Upper lobe of left lung (tissue), 6 donors: ENCODE measurements around the gene ATP6V0A1. TPM values are rescaled to one million over a fixed set of nuclear protein-coding genes. Genes with fewer than 3 reads are reported as not detected.

Experiments
- ATAC-seq, 2 donors: fragments of 200-7000 bp; cut with Tn5 transposase; one replicate each; pipeline ENCODE4 v1.9.1; 2022; ENCODE audit warnings: mild to moderate bottlenecking in 2 of 2, moderate library complexity in 2 of 2; ENCODE audit not compliant: low FRiP score in 2 of 2
- DNase-seq, 2 donors: peaks; one replicate each; pipeline ENCODE4 v3.0.0-alpha.2; 2019 to 2020
- H3K27ac ChIP-seq, 4 donors: fragments of 200-600 bp; sonication (generic); one replicate each; pipeline ENCODE4 v1.5.1; 2016 to 2019
- H3K27me3 ChIP-seq, 4 donors: fragments of 200-600 bp; sonication (generic); one replicate each; pipeline ENCODE4 v1.5.1; 2017 to 2019
- H3K36me3 ChIP-seq, 4 donors: fragments of 200-600 bp; sonication (generic); one replicate each; pipeline ENCODE4 v1.5.1; 2016 to 2019
- H3K4me1 ChIP-seq, 4 donors: fragments of 200-600 bp; sonication (generic); one replicate each; pipeline ENCODE4 v1.5.1; 2018 to 2019
- H3K4me3 ChIP-seq, 4 donors: fragments of 200-600 bp; sonication (generic); one replicate each; pipeline ENCODE4 v1.5.1; 2017 to 2019; ENCODE audit warnings: mild to moderate bottlenecking in 2 of 4, moderate library complexity in 1 of 4
- H3K9me3 ChIP-seq, 4 donors: fragments of 200-600 bp; sonication (generic); one replicate each; pipeline ENCODE4 v1.5.1; 2018 to 2019
- CTCF ChIP-seq, 6 experiments: fragments of 450-650 bp in 4 of 6; fragments of 200-600 bp in 2 of 6; sonication (generic) in 2 of 6; IDR thresholded peaks; one replicate each; pipeline ENCODE4 v1.5.1; 2016 to 2019; ENCODE audit warnings: antibody characterized with exemption in 6 of 6
- EP300 ChIP-seq, 4 donors: sonication (generic); formaldehyde crosslinking; IDR thresholded peaks; one replicate each; pipeline ENCODE4 v1.5.1; 2017; ENCODE audit warnings: antibody characterized with exemption in 4 of 4, control low read depth in 2 of 4
- POLR2A ChIP-seq, 4 donors: fragments of 450-650 bp; IDR thresholded peaks; one replicate each; pipeline ENCODE4 v1.5.1; 2016 to 2017; ENCODE audit warnings: antibody characterized with exemption in 4 of 4, mild to moderate bottlenecking in 2 of 4
- POLR2AphosphoS5 ChIP-seq, 2 donors: sonication (generic); formaldehyde crosslinking; IDR thresholded peaks; one replicate each; pipeline ENCODE4 v1.5.1; 2017; ENCODE audit warnings: antibody characterized with exemption in 2 of 2
- WGBS, 2 donors: methylation state at CpG; one replicate each; pipeline ENCODE4 v1.1.5; 2017 to 2018; 5-methylcytosine and 5-hydroxymethylcytosine counted together
- small RNA-seq, 4 donors: library from RNA; depleted of rRNA; stranded (forward); fragments of <200 nt; gene quantifications; one replicate each; pipeline ENCODE3, GENCODE V24; 2016
- total RNA-seq, 6 donors: library from RNA; depleted of rRNA in 4 of 6; stranded (reverse); fragments of >200 nt in 4 of 6; gene quantifications; one replicate each; pipeline versions ENCODE4 v1.1.0 to v1.2.1, GENCODE V29; 2016 to 2021
- donor health status: DM: no; HTN: no; CAD: no; lungs with moderate emphysema.
- donor health status: DM: no; HTN: yes; CAD: no; lungs with severe emphysema.

Gene ATP6V0A1
- total RNA-seq, 6 donors from 2014 or later: 68.3 to 212 (median 118) TPM

- no peak overlapping the region for H3K4me3 ChIP-seq
Observed at GRCh38 chr17:42571435-42572225, 113.0 kb downstream of the ATP6V0A1 start.

More at GRCh38 chr17:42571435-42572225, 113.0 kb downstream of the ATP6V0A1 start:
- DNase-seq: peak in 1 of 2 donors; percentile 88
- no peak for ATAC-seq
- 63 to 70% methylated on average over 12 of the region's 12 CpGs for WGBS, 2 donors
- H3K4me1 ChIP-seq: peaks cover 23 to 38% (median 31%) of the 10 kb centered on the region in 4 donors
- TF ChIP-seq POLR2AphosphoS5 (IDR thresholded peaks at IDR 0.05) (no peak), EP300 (IDR thresholded peaks at IDR 0.05) (no peak), POLR2A (IDR thresholded peaks at IDR 0.05) (no peak), CTCF (IDR thresholded peaks at IDR 0.05) (no peak)
- H3K36me3 ChIP-seq: peaks cover 44 to 72% (median 66%) of the 10 kb centered on the region in 4 donors
- H3K27me3 ChIP-seq: no peaks in the 10 kb centered on the region
- H3K27ac ChIP-seq: peak overlapping the region in 3 of 4 donors; percentile 1 to 32 (median 12)
- H3K9me3 ChIP-seq: no peaks in the 10 kb centered on the region

Small RNA genes lying within 50 kb of the gene (small RNA-seq; reads per million reads assigned to genes)
- gene MIR548AT (0 to 0.13 (median 0) reads per million in 4 donors), gene RNU7-97P (0 reads per million in 4 donors)

Other genes with a start within 250 kb of the ATP6V0A1 start
- gene STAT5B, start 182.5 kb upstream of the ATP6V0A1 start, total RNA-seq: 100 to 1,000 TPM in 1 of 6 donors, 10 to 100 TPM in 5; 48.6 to 115 (median 66.3) TPM
- 100 to 1,000 TPM in 1 of 6 donors, 10 to 100 TPM in 5; 33.7 to 119 (median 70.3) TPM for gene STAT5A, start 170.4 kb upstream of the ATP6V0A1 start, total RNA-seq
- 100 to 1,000 TPM; 228 to 335 (median 264) TPM for gene STAT3, start 70.4 kb upstream of the ATP6V0A1 start, total RNA-seq
- 100 to 1,000 TPM in 5 of 6 donors, 10 to 100 TPM in 1; 89.1 to 406 (median 307) TPM for gene CAVIN1, start 35.6 kb upstream of the ATP6V0A1 start, total RNA-seq
- 10 to 100 TPM; 36.7 to 97.4 (median 68.4) TPM for gene NAGLU, start 77.4 kb downstream of the ATP6V0A1 start, total RNA-seq
- 1 to 10 TPM in 5 of 6 donors, not detected in 1; 1.3 to 6.3 (median 1.7) TPM for gene HSD17B1, start 94.0 kb downstream of the ATP6V0A1 start, total RNA-seq
- 10 to 100 TPM; 34.7 to 71.1 (median 51.4) TPM for gene COASY, start 103.3 kb downstream of the ATP6V0A1 start, total RNA-seq
- 100 to 1,000 TPM in 1 of 6 donors, 10 to 100 TPM in 5; 61.8 to 104 (median 83.5) TPM for gene MLX, start 108.2 kb downstream of the ATP6V0A1 start, total RNA-seq
- 1 to 10 TPM in 5 of 6 donors, not detected in 1; 1.9 to 6.8 (median 3.8) TPM for gene PSMC3IP, start 118.9 kb downstream of the ATP6V0A1 start, total RNA-seq
- 10 to 100 TPM; 47.1 to 89.7 (median 59.9) TPM for gene RETREG3, start 150.5 kb downstream of the ATP6V0A1 start, total RNA-seq
- gene TUBG1, start 150.8 kb downstream of the ATP6V0A1 start, total RNA-seq: 10 to 100 TPM; 27.3 to 55.4 (median 31.8) TPM
- 100 to 1,000 TPM in 1 of 6 donors, 10 to 100 TPM in 5; 12.4 to 104 (median 15.2) TPM for gene TUBG2, start 200.4 kb downstream of the ATP6V0A1 start, total RNA-seq
- gene PLEKHH3, start 218.1 kb downstream of the ATP6V0A1 start, total RNA-seq: 10 to 100 TPM; 18.4 to 93.2 (median 28.4) TPM
- 1 to 10 TPM in 4 of 6 donors, under 1 TPM in 2; 0.30 to 2.2 (median 1.4) TPM for gene CCR10, start 223.0 kb downstream of the ATP6V0A1 start, total RNA-seq
- 10 to 100 TPM in 1 of 6 donors, 1 to 10 TPM in 5; 1.7 to 37.7 (median 4.3) TPM for gene CNTNAP1, start 223.7 kb downstream of the ATP6V0A1 start, total RNA-seq